Uterus (tissue), 4 donors: ENCODE results near the gene HOXC4. TPM values are rescaled to one million over a fixed set of nuclear protein-coding genes. Genes with fewer than 3 reads are reported as not detected.
A peak's percentile ranks its signal among the peaks of the same experiment; 100 is the strongest.

ENCODE experiments used
- DNase-seq, 2 donors: peaks; one replicate each; pipeline ENCODE4 v3.0.0-alpha.2; 2019 to 2020
- H3K27ac ChIP-seq, 2 donors: fragments of 200-600 bp; sonication (generic); 1 replicate in 1 of 2; 2 replicates in 1 of 2; pipeline ENCODE4 v1.5.1; 2016 to 2018
- H3K27me3 ChIP-seq, 2 donors: fragments of 200-600 bp; sonication (generic); one replicate each; pipeline ENCODE4 v1.5.1; 2018 to 2019; ENCODE audit warnings: control low read depth in 1 of 2
- H3K36me3 ChIP-seq, 2 donors: fragments of 200-600 bp; sonication (generic); one replicate each; pipeline ENCODE4 v1.5.1; 2019; ENCODE audit warnings: control low read depth in 1 of 2
- H3K4me1 ChIP-seq, 2 donors: fragments of 200-600 bp; sonication (generic); one replicate each; pipeline ENCODE4 v1.5.1; 2018 to 2019; ENCODE audit warnings: control low read depth in 1 of 2
- H3K4me3 ChIP-seq, 2 donors: fragments of 200-600 bp; sonication (generic); 1 replicate in 1 of 2; 2 replicates in 1 of 2; pipeline ENCODE4 v1.5.1; 2018 to 2019; ENCODE audit warnings: mild to moderate bottlenecking in 1 of 2
- H3K9me3 ChIP-seq, 2 donors: fragments of 200-600 bp; sonication (generic); one replicate each; pipeline ENCODE4 v1.5.1; 2019; ENCODE audit warnings: control low read depth in 1 of 2
- CTCF ChIP-seq, 4 experiments: fragments of 200-600 bp in 2 of 4; fragments of 450-650 bp in 2 of 4; sonication (generic) in 2 of 4; IDR thresholded peaks; one replicate each; pipeline ENCODE4 v1.5.1; 2016 to 2019; ENCODE audit warnings: antibody characterized with exemption in 4 of 4, mild to moderate bottlenecking in 2 of 4, moderate library complexity in 1 of 4
- POLR2A ChIP-seq, 2 donors: fragments of 450-650 bp; IDR thresholded peaks; one replicate each; pipeline ENCODE4 v1.6.1; 2016; ENCODE audit warnings: antibody characterized with exemption in 2 of 2, mild to moderate bottlenecking in 1 of 2, moderate library complexity in 1 of 2
- intact Hi-C: fragments of 100-400 bp; cut with DNase I; formaldehyde crosslinking; loops from one replicate; pipeline ENCODE4 v1.15.1; 2023; ENCODE audit warnings: low total_unique reads
- total RNA-seq, 4 donors: library from RNA; depleted of rRNA in 3 of 4; stranded (reverse); fragments of >200 nt in 3 of 4; gene quantifications; one replicate each; pipeline versions ENCODE4 v1.1.0 to v1.2.4, GENCODE V29; 2014 to 2023
- donor health status: DM: yes; HTN: yes; CAD: no.

Gene HOXC4
- total RNA-seq, 4 donors from 2014 or later = 0.83 to 28.6 (median 1.2) TPM; not detected in 1

- H3K9me3 ChIP-seq = no peaks in the 10 kb centered on the region
- no peak overlapping the region for H3K27ac ChIP-seq
- H3K4me3 ChIP-seq = no peak overlapping the region
- peaks cover 4 to 36% of the 10 kb centered on the region in 2 donors for H3K27me3 ChIP-seq
- no peaks in the 10 kb centered on the region for H3K4me1 ChIP-seq
- no peaks in the 10 kb centered on the region for H3K36me3 ChIP-seq
- TF ChIP-seq CTCF (IDR thresholded peaks at IDR 0.05) (no peak), POLR2A (IDR thresholded peaks at IDR 0.05) (no peak)
- DNase-seq = no peak
- intact Hi-C loops = no loop called here
Observed at GRCh38 chr12:54010053-54010971, 43.3 kb upstream of the HOXC4 start.

GRCh38 chr12:54010972-54011664 is 42.5 kb upstream of the HOXC4 start:
- H3K27ac ChIP-seq = no peak overlapping the region
- intact Hi-C loops = no loop called here
- no peak for DNase-seq
- no peaks in the 10 kb centered on the region for H3K9me3 ChIP-seq
- TF ChIP-seq POLR2A (IDR thresholded peaks at IDR 0.05) (no peak), CTCF (IDR thresholded peaks at IDR 0.05) (no peak)
- peaks cover 0 to 43% of the 10 kb centered on the region in 2 donors for H3K27me3 ChIP-seq
- no peaks in the 10 kb centered on the region for H3K36me3 ChIP-seq
- no peaks in the 10 kb centered on the region for H3K4me1 ChIP-seq
- peak overlapping the region in 1 of 2 donors; percentile 3 for H3K4me3 ChIP-seq

GRCh38 chr12:54011665-54012532 is 41.7 kb upstream of the HOXC4 start:
- no peak for DNase-seq
- Histone ChIP-seq H3K4me3 (peak overlapping the region in 1 of 2 donors; percentile 3), H3K27ac (no peak overlapping the region), H3K36me3 (no peaks in the 10 kb centered on the region), H3K27me3 (peaks cover 0 to 37% of the 10 kb centered on the region in 2 donors), H3K9me3 (no peaks in the 10 kb centered on the region), H3K4me1 (no peaks in the 10 kb centered on the region)
- TF ChIP-seq POLR2A (IDR thresholded peaks at IDR 0.05) = no peak
- TF ChIP-seq CTCF (IDR thresholded peaks at IDR 0.05) = no peak
- intact Hi-C loops = no loop called here

- Histone ChIP-seq H3K4me1 (no peaks in the 10 kb centered on the region), H3K27ac (no peak overlapping the region), H3K27me3 (peaks cover 0 to 35% of the 10 kb centered on the region in 2 donors), H3K4me3 (no peak overlapping the region), H3K9me3 (no peaks in the 10 kb centered on the region), H3K36me3 (no peaks in the 10 kb centered on the region)
- TF ChIP-seq POLR2A (IDR thresholded peaks at IDR 0.05) (no peak), CTCF (IDR thresholded peaks at IDR 0.05) (no peak)
- intact Hi-C loops = no loop called here
- no peak for DNase-seq
Observed at GRCh38 chr12:54012631-54013409, 40.8 kb upstream of the HOXC4 start.
